ENCODE results near the gene FOXF2. TPM values are rescaled to one million over a fixed set of nuclear protein-coding genes. Genes with fewer than 3 reads are reported as not detected.
"Not testable (repeated sequence)": the region's sequence is repeated elsewhere in the genome, so short reads cannot be mapped to it uniquely, and the experiment has no call there.

The FOXF2 gene
- not detected for polyA plus RNA-seq (2012; ENCODE audit: missing spikeins)

DNA sequence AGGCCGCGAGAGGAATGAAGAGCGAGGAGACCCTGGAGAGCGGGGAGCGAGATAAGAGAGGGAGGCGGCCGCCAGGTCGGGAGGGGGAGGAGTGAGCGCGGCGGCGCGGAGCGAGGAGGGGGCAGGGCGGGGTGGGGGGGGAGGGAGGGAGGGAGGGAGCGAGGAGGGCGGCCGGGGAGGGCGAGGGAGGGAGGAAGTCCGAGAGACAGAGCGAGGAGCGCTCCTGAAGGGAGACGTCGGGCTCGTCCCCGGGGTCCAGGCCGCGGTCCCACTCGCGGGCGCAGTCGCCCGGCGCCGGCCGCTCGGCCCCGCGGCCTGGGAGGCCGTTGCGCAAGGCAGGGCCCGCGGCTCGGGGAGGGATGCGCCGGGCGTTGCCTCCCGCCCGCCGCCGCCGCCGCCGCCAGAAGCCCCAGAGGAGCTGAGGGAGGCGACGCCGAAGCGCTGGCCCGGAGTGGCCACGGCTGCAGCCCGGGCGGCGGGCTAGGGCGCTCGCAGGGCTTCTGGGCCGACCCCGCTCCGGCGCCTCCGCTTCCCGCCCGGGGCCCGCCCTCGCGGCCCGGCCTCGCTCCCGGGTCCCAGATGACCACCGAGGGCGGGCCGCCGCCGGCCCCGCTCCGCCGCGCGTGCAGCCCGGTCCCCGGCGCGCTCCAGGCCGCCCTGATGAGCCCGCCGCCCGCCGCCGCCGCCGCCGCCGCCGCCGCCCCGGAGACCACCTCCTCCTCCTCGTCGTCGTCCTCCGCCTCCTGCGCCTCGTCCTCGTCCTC is at the start of gene FOXF2:
TSS of gene FOXF2 (plus strand) at position 208 of the 764 bp plus-strand sequence. CDS start at position 580, 372 bp downstream.
- DNase-seq (ENCODE audit: insufficient read length), result no peak
- TF ChIP-seq TAF1 (IDR thresholded peaks at IDR 0.05; ENCODE audit: borderline replicate concordance, low read depth, low read length) (no peak), POLR2AphosphoS5 (IDR thresholded peaks at IDR 0.05; ENCODE audit: low read depth, low read length) (no peak), POLR2A (IDR thresholded peaks at IDR 0.05; ENCODE audit: low read depth, low read length) (no peak)
- FAIRE-seq, result no peak

DNA sequence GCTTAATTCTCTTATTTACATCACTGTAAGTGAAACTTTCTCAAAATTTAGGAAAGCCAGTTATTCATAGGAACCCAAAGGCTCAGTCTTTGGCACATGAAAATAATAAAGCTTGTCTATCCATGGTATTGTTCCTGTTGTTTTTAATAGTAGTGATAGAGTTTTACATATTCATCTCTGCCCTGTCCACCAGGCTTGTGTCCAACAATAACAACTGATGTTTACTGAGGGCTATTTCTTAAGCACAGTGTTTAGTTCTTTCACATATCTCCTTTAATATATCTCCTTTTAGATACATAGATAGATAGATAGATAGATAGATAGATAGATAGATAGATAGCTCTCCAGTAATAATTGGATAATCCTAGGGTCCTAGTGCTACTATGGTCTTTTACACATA is 43.3 kb upstream of the FOXF2 start:
- TF ChIP-seq POLR2A (IDR thresholded peaks at IDR 0.05; ENCODE audit: low read depth, low read length) (no peak), TAF1 (IDR thresholded peaks at IDR 0.05; ENCODE audit: borderline replicate concordance, low read depth, low read length) (no peak), POLR2AphosphoS5 (IDR thresholded peaks at IDR 0.05; ENCODE audit: low read depth, low read length) (no peak)
- FAIRE-seq (no peak), DNase-seq (ENCODE audit: insufficient read length) (no peak)

DNA sequence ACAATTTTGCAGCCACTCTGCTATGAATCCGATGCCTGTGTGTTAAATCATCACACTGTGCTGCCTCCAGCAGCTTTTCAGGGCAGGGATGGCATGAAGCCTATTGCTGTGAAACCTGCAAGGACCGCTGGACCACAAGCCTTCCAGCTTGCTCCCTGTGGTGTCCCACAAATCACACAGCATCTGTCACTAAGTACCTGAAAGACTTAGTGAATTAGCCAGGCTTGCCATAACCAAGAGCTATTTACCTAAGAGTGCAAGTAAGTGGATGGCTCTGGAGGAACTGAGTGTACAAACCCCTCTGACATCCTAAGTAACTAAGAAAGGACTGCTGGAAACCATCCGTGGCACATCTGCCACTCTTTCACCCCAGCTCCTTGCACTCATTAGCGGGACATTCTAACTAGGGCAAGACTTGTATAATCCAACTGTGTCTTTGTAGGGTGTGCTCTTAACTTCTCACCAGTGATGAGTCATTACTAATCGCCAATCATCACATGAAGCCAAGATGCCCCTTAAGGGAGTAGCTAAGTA is 42.8 kb upstream of the FOXF2 start:
- FAIRE-seq (peak; percentile 21), DNase-seq (ENCODE audit: insufficient read length) (no peak)
- TF ChIP-seq POLR2A (IDR thresholded peaks at IDR 0.05; ENCODE audit: low read depth, low read length) (no peak), POLR2AphosphoS5 (IDR thresholded peaks at IDR 0.05; ENCODE audit: low read depth, low read length) (no peak), TAF1 (IDR thresholded peaks at IDR 0.05; ENCODE audit: borderline replicate concordance, low read depth, low read length) (no peak)

DNA sequence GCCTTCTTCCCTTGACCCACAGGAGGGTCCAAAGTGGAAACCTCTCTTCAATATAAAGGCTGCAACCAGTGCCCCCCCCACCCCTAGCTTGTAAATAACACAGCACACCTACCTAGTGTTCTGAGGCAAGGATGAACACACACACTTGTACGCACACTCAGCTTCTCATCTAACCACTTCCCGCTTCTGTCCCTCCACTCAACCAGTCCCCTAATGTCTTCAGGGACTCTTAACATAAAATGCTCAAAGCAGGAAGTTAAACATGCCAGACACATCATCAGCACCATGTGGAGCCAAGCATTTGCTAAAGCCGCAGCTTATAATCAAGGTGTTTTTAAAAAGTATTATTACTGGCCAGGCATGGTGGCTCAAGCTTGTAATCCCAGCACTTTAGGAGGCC is 42.2 kb upstream of the FOXF2 start:
- TF ChIP-seq POLR2AphosphoS5 (IDR thresholded peaks at IDR 0.05; ENCODE audit: low read depth, low read length) (no peak), TAF1 (IDR thresholded peaks at IDR 0.05; ENCODE audit: borderline replicate concordance, low read depth, low read length) (no peak), POLR2A (IDR thresholded peaks at IDR 0.05; ENCODE audit: low read depth, low read length) (no peak)
- FAIRE-seq (no peak), DNase-seq (ENCODE audit: insufficient read length) (no peak)

DNA sequence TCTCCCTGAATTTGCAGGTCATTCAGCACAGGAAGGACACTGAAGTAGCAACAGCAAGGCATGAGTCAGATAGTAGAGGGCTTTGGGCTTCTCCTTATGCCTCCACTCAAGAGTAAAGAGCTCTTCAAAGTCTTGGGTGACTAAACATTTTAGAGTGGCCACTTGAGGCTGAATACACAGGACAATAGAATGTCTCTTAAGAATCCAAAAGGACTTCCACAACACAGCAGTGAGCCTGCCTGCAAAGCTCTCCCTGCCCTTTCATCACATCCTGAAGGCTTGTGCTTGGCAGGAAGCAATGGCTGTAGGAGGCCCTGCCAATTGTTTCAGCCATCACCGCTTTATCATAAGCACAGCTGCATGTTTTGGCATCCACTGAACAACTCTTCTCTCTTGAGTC is 40.7 kb upstream of the FOXF2 start:
- DNase-seq (ENCODE audit: insufficient read length) (no peak), FAIRE-seq (no peak)
- TF ChIP-seq POLR2A (IDR thresholded peaks at IDR 0.05; ENCODE audit: low read depth, low read length), result no peak
- no peak for TF ChIP-seq TAF1 (IDR thresholded peaks at IDR 0.05; ENCODE audit: borderline replicate concordance, low read depth, low read length)
- TF ChIP-seq POLR2AphosphoS5 (IDR thresholded peaks at IDR 0.05; ENCODE audit: low read depth, low read length), result no peak

DNA sequence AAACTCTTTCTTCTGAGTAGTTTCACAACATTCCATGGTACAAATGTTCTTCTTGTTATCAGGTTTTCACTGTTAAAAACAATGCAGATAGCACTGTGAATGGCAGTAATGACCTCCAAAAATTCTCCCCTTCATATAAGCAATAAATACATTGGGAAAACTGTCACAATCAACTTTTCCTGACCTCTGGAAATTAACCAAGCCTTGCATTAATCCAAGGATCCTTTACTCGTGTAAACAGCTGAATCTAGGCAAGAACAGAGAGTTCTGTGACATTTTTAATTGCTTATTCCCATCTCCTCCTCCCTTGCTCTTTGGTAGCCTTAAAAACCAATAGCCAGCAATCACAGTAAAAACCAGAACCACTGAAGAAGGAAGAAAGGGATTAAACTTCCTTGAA is 39.7 kb upstream of the FOXF2 start:
- FAIRE-seq (no peak), DNase-seq (ENCODE audit: insufficient read length) (no peak)
- no peak for TF ChIP-seq POLR2A (IDR thresholded peaks at IDR 0.05; ENCODE audit: low read depth, low read length)
- TF ChIP-seq TAF1 (IDR thresholded peaks at IDR 0.05; ENCODE audit: borderline replicate concordance, low read depth, low read length), result no peak
- TF ChIP-seq POLR2AphosphoS5 (IDR thresholded peaks at IDR 0.05; ENCODE audit: low read depth, low read length), result no peak

DNA sequence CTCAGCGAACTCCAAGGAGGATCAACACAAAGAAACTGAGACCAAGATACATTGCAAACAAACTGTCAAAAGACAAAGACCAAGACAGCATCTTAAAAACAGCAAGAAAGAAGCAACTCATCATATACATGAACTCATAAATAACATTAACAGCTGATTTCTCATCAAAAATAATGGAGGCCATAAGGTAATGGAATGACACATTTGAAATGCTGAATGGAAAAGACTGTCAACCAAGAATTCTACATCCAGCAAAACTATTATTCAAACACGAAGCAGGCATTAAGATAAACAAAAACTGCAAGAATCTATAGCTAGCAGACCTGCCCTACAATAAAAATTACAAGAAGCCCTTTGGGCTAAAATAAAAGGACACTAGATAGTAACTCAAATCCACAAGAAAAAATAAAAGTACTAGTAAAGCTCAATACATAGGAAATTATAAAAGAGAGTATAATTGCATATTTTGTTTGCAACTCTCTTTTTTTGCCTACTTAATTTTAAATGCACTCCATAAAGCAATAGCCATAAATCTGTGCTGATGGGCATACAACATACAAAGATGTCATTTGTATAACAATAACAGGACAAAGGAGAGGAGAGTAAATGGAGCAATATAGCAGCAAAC is 37.9 kb upstream of the FOXF2 start:
- FAIRE-seq (no peak), DNase-seq (ENCODE audit: insufficient read length) (no peak)
- TF ChIP-seq POLR2A (IDR thresholded peaks at IDR 0.05; ENCODE audit: low read depth, low read length) (no peak), POLR2AphosphoS5 (IDR thresholded peaks at IDR 0.05; ENCODE audit: low read depth, low read length) (no peak), TAF1 (IDR thresholded peaks at IDR 0.05; ENCODE audit: borderline replicate concordance, low read depth, low read length) (no peak)

DNA sequence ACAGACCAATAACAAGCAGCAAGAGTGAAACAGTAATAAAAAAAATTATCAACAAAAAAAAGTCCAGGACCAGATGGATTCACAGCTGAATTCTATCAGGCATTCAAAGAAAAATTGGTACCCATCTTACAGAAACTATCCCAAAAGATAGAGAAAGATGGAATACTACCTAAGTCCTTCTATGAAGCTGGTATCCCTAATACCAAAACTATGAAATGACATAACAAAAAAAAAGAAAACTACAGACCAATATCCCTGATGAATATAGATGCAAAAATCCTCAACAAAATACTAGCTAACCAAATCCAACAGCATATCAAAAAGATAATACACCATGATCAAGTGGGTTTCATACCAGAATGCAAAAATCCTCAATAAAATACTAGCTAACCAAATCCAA is 34.3 kb upstream of the FOXF2 start:
- not testable (repeated sequence) for DNase-seq (ENCODE audit: insufficient read length); FAIRE-seq

DNA sequence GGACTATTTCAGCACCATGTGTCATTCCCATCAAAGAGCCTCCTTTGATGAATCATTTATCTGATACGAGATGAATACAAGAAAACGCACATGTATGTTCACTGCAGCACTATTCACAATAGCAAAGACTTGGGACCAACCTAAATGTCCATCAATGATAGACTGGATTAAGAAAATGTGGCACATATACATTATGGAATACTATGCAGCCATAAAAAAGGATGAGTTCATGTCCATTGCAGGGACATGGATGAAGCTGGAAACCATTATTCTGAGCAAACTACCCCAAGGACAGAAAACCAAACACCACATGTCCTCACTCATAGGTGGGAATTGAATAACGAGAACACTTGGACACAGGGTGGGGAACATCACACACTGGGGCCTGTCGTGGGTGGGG is 27.7 kb upstream of the FOXF2 start:
- DNase-seq (ENCODE audit: insufficient read length); FAIRE-seq: not testable (repeated sequence)

DNA sequence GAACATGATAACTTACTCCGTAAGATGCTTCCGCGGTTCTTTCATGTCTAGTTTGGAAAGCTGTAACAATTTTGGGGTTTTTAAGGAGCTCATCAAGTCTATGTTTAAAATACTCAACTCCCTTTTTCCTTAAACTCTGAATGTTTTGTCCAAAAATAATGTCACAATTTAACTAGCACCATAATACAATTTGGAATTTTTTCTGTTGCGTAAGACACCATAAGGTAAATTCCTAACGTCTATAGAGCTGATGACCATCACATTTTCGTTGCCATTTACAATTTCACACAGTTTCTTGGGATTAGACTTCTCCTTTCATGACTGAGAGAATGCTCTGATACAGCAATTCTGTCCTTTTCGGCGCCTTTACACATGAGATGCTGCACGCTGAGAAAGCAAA is 26.7 kb upstream of the FOXF2 start:
- FAIRE-seq, result no peak
- no peak for DNase-seq (ENCODE audit: insufficient read length)
- TF ChIP-seq POLR2A (IDR thresholded peaks at IDR 0.05; ENCODE audit: low read depth, low read length) (no peak), TAF1 (IDR thresholded peaks at IDR 0.05; ENCODE audit: borderline replicate concordance, low read depth, low read length) (no peak), POLR2AphosphoS5 (IDR thresholded peaks at IDR 0.05; ENCODE audit: low read depth, low read length) (no peak)

DNA sequence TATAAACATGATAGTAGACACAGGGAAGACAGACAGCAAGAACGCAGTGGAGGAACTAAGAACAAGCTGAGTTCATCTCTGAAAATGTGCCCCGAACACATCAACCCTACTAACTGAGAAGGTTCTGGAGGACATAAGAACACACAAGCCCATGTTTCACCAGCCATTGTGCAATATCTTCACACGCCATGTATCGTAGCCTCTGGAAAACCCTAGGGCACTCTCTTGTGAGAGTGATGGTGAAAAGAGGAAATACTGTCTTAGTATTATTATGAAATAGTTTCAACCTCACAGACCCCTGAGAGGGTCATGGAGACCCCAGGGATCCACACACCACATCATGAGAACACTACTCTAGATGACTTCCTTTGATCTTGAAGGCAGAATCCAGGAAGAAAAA is 26.1 kb upstream of the FOXF2 start:
- TF ChIP-seq POLR2A (IDR thresholded peaks at IDR 0.05; ENCODE audit: low read depth, low read length) (no peak), TAF1 (IDR thresholded peaks at IDR 0.05; ENCODE audit: borderline replicate concordance, low read depth, low read length) (no peak)
- FAIRE-seq (no peak), DNase-seq (ENCODE audit: insufficient read length) (no peak)

Measured in GM12892 (cell line).